Measurements from ENCODE around the gene ETV5. TPM values are rescaled to one million over a fixed set of nuclear protein-coding genes. Genes with fewer than 3 reads are reported as not detected.

ETV5 gene
- total RNA-seq, 1 experiment from 2014 or later: 16.2 TPM

GRCh38 chr3:186125118-186125517, 16.2 kb upstream of the ETV5 start:
- Mint-ChIP-seq H3K4me3 (ENCODE audit: unreplicated experiment) (no peak overlapping the region), H3K9me3 (ENCODE audit: unreplicated experiment) (peaks cover 11% of the 10 kb centered on the region), H3K4me1 (ENCODE audit: low read depth, unreplicated experiment) (peaks cover 31% of the 10 kb centered on the region), H3K27ac (ENCODE audit: unreplicated experiment) (peak overlapping the region; percentile 6), H3K27me3 (ENCODE audit: insufficient read depth, unreplicated experiment) (no peaks in the 10 kb centered on the region), H3K36me3 (ENCODE audit: insufficient read depth, unreplicated experiment) (no peaks in the 10 kb centered on the region)
- no peaks in the 10 kb centered on the region for H3K36me3 ChIP-seq (ENCODE audit: control insufficient read depth, insufficient read depth, low read length)
- no peaks in the 10 kb centered on the region for H3K9me3 ChIP-seq
- no TSS peak for BruUV-seq (replicated peaks)
- 0 out of 2 replicates have a peak, but pooled peaks cover 11% of the 10 kb centered on the region for H3K4me1 ChIP-seq
- ChIA-PET POLR2A (no interaction called here), CTCF (interaction anchor here (0.9 kb wide), 1 partner anchor 21 kb away, joined by 3 read pairs; no protein-coding TSS in a partner anchor)
- intact Hi-C loops (cut with micrococcal nuclease; ENCODE audit: unreplicated experiment): no loop called here
- no peak for DNase-seq
- TF ChIP-seq, protein P1, sequence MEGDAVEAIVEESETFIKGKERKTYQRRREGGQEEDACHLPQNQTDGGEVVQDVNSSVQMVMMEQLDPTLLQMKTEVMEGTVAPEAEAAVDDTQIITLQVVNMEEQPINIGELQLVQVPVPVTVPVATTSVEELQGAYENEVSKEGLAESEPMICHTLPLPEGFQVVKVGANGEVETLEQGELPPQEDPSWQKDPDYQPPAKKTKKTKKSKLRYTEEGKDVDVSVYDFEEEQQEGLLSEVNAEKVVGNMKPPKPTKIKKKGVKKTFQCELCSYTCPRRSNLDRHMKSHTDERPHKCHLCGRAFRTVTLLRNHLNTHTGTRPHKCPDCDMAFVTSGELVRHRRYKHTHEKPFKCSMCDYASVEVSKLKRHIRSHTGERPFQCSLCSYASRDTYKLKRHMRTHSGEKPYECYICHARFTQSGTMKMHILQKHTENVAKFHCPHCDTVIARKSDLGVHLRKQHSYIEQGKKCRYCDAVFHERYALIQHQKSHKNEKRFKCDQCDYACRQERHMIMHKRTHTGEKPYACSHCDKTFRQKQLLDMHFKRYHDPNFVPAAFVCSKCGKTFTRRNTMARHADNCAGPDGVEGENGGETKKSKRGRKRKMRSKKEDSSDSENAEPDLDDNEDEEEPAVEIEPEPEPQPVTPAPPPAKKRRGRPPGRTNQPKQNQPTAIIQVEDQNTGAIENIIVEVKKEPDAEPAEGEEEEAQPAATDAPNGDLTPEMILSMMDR (IDR thresholded peaks at IDR 0.05; ENCODE audit: insufficient read depth in 1 of 2, low read depth in 1 of 2, low read length in 1 of 2, severe bottlenecking in 1 of 2, unreplicated experiment in 1 of 2): no peak
- H3K4me3 ChIP-seq (ENCODE audit: low read depth, low read length): no peak overlapping the region
- no peaks in the 10 kb centered on the region for H3K27me3 ChIP-seq (replicated peaks; ENCODE audit: control insufficient read depth, insufficient read depth, low read length)

GRCh38 chr3:186124592-186124991, 15.7 kb upstream of the ETV5 start:
- Histone ChIP-seq H3K36me3 (ENCODE audit: control insufficient read depth, insufficient read depth, low read length) (no peaks in the 10 kb centered on the region), H3K4me3 (ENCODE audit: low read depth, low read length) (no peak overlapping the region), H3K4me1 (0 out of 2 replicates have a peak, but pooled peaks cover 11% of the 10 kb centered on the region), H3K9me3 (no peaks in the 10 kb centered on the region), H3K27me3 (replicated peaks; ENCODE audit: control insufficient read depth, insufficient read depth, low read length) (no peaks in the 10 kb centered on the region)
- H3K36me3 Mint-ChIP-seq (ENCODE audit: insufficient read depth, unreplicated experiment): no peaks in the 10 kb centered on the region
- H3K9me3 Mint-ChIP-seq (ENCODE audit: unreplicated experiment): peaks cover 11% of the 10 kb centered on the region
- no TSS peak for BruUV-seq (replicated peaks)
- DNase-seq: peak in 1 of 2 experiments; percentile 35
- intact Hi-C loops (cut with micrococcal nuclease; ENCODE audit: unreplicated experiment): no loop called here
- POLR2A ChIA-PET: no interaction called here
- CTCF ChIA-PET: interaction anchor here (0.9 to 1.1 kb wide), 2 partner anchors 21 to 117 kb away, joined by 3 read pairs; no protein-coding TSS in a partner anchor
- H3K4me1 Mint-ChIP-seq (ENCODE audit: low read depth, unreplicated experiment): peaks cover 31% of the 10 kb centered on the region
- peak overlapping the region; percentile 6 for H3K27ac Mint-ChIP-seq (ENCODE audit: unreplicated experiment)
- TF ChIP-seq, protein P1 (IDR thresholded peaks at IDR 0.05; ENCODE audit: insufficient read depth in 1 of 2, low read depth in 1 of 2, low read length in 1 of 2, severe bottlenecking in 1 of 2, unreplicated experiment in 1 of 2): no peak
- no peaks in the 10 kb centered on the region for H3K27me3 Mint-ChIP-seq (ENCODE audit: insufficient read depth, unreplicated experiment)
- H3K4me3 Mint-ChIP-seq (ENCODE audit: unreplicated experiment): no peak overlapping the region

DNA sequence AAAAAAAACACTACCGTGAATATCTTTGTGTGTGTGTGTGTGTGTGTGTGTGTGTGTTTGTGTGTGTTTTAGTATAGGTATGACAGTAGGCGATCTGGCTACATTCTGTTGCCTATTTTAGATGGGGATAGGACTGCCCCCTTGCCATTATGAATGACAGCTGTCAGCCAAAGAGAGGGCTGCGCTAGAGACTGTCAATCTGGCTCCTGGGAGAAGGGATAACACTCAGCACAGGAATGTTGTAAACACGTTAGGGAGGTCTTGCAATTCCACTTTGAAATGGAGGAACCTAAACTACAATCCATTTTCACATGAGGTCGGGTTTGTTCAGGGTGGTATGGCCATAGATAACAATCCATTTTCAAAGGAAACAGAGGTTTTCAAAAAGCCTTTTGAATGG, 14.1 kb upstream of the ETV5 start:
- Histone ChIP-seq H3K36me3 (ENCODE audit: control insufficient read depth, insufficient read depth, low read length) (no peaks in the 10 kb centered on the region), H3K4me3 (ENCODE audit: low read depth, low read length) (no peak overlapping the region), H3K9me3 (no peaks in the 10 kb centered on the region), H3K27me3 (replicated peaks; ENCODE audit: control insufficient read depth, insufficient read depth, low read length) (no peaks in the 10 kb centered on the region), H3K4me1 (0 out of 2 replicates have a peak, but pooled peaks cover 11% of the 10 kb centered on the region)
- peaks cover 11% of the 10 kb centered on the region for H3K9me3 Mint-ChIP-seq (ENCODE audit: unreplicated experiment)
- intact Hi-C loops (cut with micrococcal nuclease; ENCODE audit: unreplicated experiment): loop anchor here (2.0 kb wide), 1 partner anchor 54 kb away; no protein-coding TSS in a partner anchor
- peaks cover 31% of the 10 kb centered on the region for H3K4me1 Mint-ChIP-seq (ENCODE audit: low read depth, unreplicated experiment)
- no TSS peak for BruUV-seq (replicated peaks)
- no peaks in the 10 kb centered on the region for H3K36me3 Mint-ChIP-seq (ENCODE audit: insufficient read depth, unreplicated experiment)
- CTCF ChIA-PET: interaction anchor here (0.7 kb wide), 1 partner anchor 466 kb away, joined by 4 read pairs; no protein-coding TSS in a partner anchor
- TF ChIP-seq, protein P1 (IDR thresholded peaks at IDR 0.05; ENCODE audit: insufficient read depth in 1 of 2, low read depth in 1 of 2, low read length in 1 of 2, severe bottlenecking in 1 of 2, unreplicated experiment in 1 of 2): no peak
- no peaks in the 10 kb centered on the region for H3K27me3 Mint-ChIP-seq (ENCODE audit: insufficient read depth, unreplicated experiment)
- no peak for DNase-seq
- no peak overlapping the region for H3K4me3 Mint-ChIP-seq (ENCODE audit: unreplicated experiment)
- no peak overlapping the region for H3K27ac Mint-ChIP-seq (ENCODE audit: unreplicated experiment)
- POLR2A ChIA-PET: no interaction called here

Measured in Caco-2 (cell line).